Hepatocyte (in vitro differentiated cells): Measurements from ENCODE around the gene APPL2. TPM values are rescaled to one million over a fixed set of nuclear protein-coding genes. Genes with fewer than 3 reads are reported as not detected.

ENCODE experiments used
- DNase-seq: peaks from one replicate; pipeline ENCODE4 v3.0.0-alpha.2; 2016; ENCODE audit warnings: low spot score
- H2AFZ ChIP-seq: fragments of 200-600 bp; sonication (generic); 2 replicates; pipeline ENCODE4 v1.6.0; 2016; ENCODE audit warnings: antibody characterized with exemption, mild to moderate bottlenecking
- H3K27ac ChIP-seq: fragments of 200-600 bp; sonication (generic); 2 replicates; pipeline ENCODE4 v1.5.1; 2016; ENCODE audit warnings: mild to moderate bottlenecking
- H3K27me3 ChIP-seq: fragments of 200-600 bp; sonication (generic); 2 replicates; pipeline ENCODE4 v1.6.1; 2016
- H3K36me3 ChIP-seq: fragments of 200-600 bp; sonication (generic); replicated peaks from 2 replicates; pipeline ENCODE4 v1.5.1; 2016; ENCODE audit warnings: low read depth; ENCODE audit not compliant: insufficient read depth
- H3K4me1 ChIP-seq: fragments of 200-600 bp; sonication (generic); 2 replicates; pipeline ENCODE4 v1.5.1; 2016; ENCODE audit warnings: mild to moderate bottlenecking, moderate library complexity; ENCODE audit not compliant: insufficient read depth
- H3K4me2 ChIP-seq: fragments of 200-600 bp; sonication (generic); 2 replicates; pipeline ENCODE4 v1.6.0; 2016
- H3K4me3 ChIP-seq: fragments of 200-600 bp; sonication (generic); 2 replicates; pipeline ENCODE4 v1.5.1; 2016; ENCODE audit warnings: mild to moderate bottlenecking
- H3K79me2 ChIP-seq: fragments of 200-600 bp; sonication (generic); 2 replicates; pipeline ENCODE4 v1.6.0; 2017; ENCODE audit warnings: mild to moderate bottlenecking
- H3K9me2 ChIP-seq: fragments of 200-600 bp; sonication (generic); replicated peaks from 2 replicates; pipeline ENCODE4 v1.6.0; 2017; ENCODE audit warnings: mild to moderate bottlenecking; ENCODE audit not compliant: insufficient read depth
- H3K9me3 ChIP-seq: fragments of 200-600 bp; sonication (generic); 2 replicates; pipeline ENCODE4 v1.5.1; 2016; ENCODE audit warnings: low read depth, mild to moderate bottlenecking
- H4K20me1 ChIP-seq: fragments of 200-600 bp; sonication (generic); 2 replicates; pipeline ENCODE4 v1.6.0; 2016; ENCODE audit warnings: mild to moderate bottlenecking; ENCODE audit not compliant: insufficient read depth, poor library complexity, severe bottlenecking
- EZH2 ChIP-seq: fragments of 200-600 bp; sonication (generic); IDR thresholded peaks from 2 replicates; pipeline ENCODE4 v1.6.1; 2016; ENCODE audit warnings: antibody characterized with exemption, mild to moderate bottlenecking, borderline replicate concordance
- EZH2phosphoT487 ChIP-seq: fragments of 200-600 bp; sonication (generic); IDR thresholded peaks from one replicate; pipeline ENCODE4 v1.6.1; 2018; ENCODE audit warnings: antibody characterized with exemption, mild to moderate bottlenecking, low read depth, moderate library complexity; ENCODE audit not compliant: unreplicated experiment, severe bottlenecking
- WGBS: methylation state at CpG from one replicate; pipeline ENCODE4 v1.1.6; 2016; ENCODE audit warnings: low lambda C conversion rate; ENCODE audit errors: missing lambda C conversion rate; 5-methylcytosine and 5-hydroxymethylcytosine counted together
- polyA plus RNA-seq: library from polyadenylated mRNA; unstranded; fragments of >200 nt; fragmentation: Nextera tagmentation; extraction: Ambion mirVana; gene quantifications from 2 replicates; pipeline ENCODE4 v1.2.1, GENCODE V29; 2016
- total RNA-seq: library from RNA; depleted of rRNA; stranded (reverse); fragments of >200 nt; gene quantifications from 2 replicates; pipeline ENCODE4 v1.2.3, GENCODE V29; 2014
- TF ChIP-seq, protein P1 (sequence below): fragments of 200-600 bp; sonication (generic); IDR thresholded peaks from 2 replicates; pipeline ENCODE4 v1.5.1; 2016; ENCODE audit warnings: antibody characterized with exemption, mild to moderate bottlenecking; ENCODE audit not compliant: poor library complexity

APPL2 gene
- total and polyA plus RNA-seq, 2 experiments from 2014 or later = 42.2 to 74.1 TPM

DNA sequence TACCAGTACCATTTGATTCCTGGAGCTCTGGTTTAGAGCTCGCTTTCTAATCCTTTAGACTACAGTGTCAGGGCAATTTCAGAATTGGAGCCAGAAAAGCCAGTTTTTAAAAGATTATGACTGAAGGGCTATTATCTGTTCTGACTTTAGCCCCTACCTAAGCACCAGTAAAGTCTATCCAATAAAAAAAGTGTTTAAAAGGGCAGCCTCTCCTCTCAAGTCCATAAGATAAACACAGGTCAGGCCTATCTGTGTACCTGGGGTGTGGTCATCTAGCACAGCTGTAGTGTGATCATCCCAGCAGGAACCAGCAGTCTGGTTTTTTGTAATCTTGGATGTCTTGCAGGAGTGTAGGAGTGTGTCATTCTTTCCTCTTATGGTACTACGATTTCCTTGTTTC is 6.6 kb downstream of the APPL2 start:
- 59% methylated on average over 2 of the region's 2 CpGs for WGBS
- Histone ChIP-seq H3K27me3 (no peaks in the 10 kb centered on the region), H3K36me3 (no peaks in the 10 kb centered on the region), H3K4me2 (peak overlapping the region; percentile 51), H4K20me1 (no peaks in the 10 kb centered on the region), H3K9me2 (no peaks in the 10 kb centered on the region), H2AFZ (no peak overlapping the region), H3K4me1 (peaks cover 53% of the 10 kb centered on the region), H3K4me3 (no peak overlapping the region), H3K79me2 (peaks cover 92% of the 10 kb centered on the region), H3K9me3 (no peaks in the 10 kb centered on the region), H3K27ac (peak overlapping the region; percentile 90)
- peak; percentile 57 for DNase-seq
- TF ChIP-seq EZH2 (no peak), EZH2phosphoT487 (no peak)
- TF ChIP-seq, protein P1, sequence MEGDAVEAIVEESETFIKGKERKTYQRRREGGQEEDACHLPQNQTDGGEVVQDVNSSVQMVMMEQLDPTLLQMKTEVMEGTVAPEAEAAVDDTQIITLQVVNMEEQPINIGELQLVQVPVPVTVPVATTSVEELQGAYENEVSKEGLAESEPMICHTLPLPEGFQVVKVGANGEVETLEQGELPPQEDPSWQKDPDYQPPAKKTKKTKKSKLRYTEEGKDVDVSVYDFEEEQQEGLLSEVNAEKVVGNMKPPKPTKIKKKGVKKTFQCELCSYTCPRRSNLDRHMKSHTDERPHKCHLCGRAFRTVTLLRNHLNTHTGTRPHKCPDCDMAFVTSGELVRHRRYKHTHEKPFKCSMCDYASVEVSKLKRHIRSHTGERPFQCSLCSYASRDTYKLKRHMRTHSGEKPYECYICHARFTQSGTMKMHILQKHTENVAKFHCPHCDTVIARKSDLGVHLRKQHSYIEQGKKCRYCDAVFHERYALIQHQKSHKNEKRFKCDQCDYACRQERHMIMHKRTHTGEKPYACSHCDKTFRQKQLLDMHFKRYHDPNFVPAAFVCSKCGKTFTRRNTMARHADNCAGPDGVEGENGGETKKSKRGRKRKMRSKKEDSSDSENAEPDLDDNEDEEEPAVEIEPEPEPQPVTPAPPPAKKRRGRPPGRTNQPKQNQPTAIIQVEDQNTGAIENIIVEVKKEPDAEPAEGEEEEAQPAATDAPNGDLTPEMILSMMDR = no peak

DNA sequence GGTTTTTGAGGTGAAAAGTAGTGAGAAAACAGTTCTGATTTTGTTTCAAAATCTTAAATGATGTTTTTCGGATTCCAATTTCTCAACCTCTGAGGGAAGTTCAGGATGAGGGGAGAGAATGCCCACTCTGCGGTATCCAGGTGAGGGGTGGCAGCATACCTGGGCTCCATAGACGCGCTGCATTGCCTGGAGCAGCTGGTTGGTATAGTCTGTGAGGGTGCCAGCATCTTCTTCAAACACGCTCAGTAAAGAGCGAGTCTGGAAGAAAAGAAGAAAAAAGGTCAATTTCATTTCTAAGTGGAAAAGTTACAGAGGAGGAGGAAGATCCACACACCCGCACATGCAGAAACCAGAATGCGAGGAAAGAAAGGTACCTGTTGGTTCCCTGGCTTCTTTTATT is 7.0 kb downstream of the APPL2 start:
- no peaks in the 10 kb centered on the region for H3K27me3 ChIP-seq
- H3K36me3 ChIP-seq = no peaks in the 10 kb centered on the region
- H3K4me3 ChIP-seq = no peak overlapping the region
- no peaks in the 10 kb centered on the region for H4K20me1 ChIP-seq
- peaks cover 92% of the 10 kb centered on the region for H3K79me2 ChIP-seq
- no peak for DNase-seq
- TF ChIP-seq, protein P1 = no peak
- no peak for TF ChIP-seq EZH2phosphoT487
- TF ChIP-seq EZH2 = no peak
- peak overlapping the region; percentile 38 for H3K4me2 ChIP-seq
- H2AFZ ChIP-seq = no peak overlapping the region
- no peaks in the 10 kb centered on the region for H3K9me3 ChIP-seq
- peak overlapping the region; percentile 76 for H3K27ac ChIP-seq
- WGBS = 90% methylated on average over 8 of the region's 8 CpGs
- peaks cover 53% of the 10 kb centered on the region for H3K4me1 ChIP-seq
- H3K9me2 ChIP-seq = no peaks in the 10 kb centered on the region

DNA sequence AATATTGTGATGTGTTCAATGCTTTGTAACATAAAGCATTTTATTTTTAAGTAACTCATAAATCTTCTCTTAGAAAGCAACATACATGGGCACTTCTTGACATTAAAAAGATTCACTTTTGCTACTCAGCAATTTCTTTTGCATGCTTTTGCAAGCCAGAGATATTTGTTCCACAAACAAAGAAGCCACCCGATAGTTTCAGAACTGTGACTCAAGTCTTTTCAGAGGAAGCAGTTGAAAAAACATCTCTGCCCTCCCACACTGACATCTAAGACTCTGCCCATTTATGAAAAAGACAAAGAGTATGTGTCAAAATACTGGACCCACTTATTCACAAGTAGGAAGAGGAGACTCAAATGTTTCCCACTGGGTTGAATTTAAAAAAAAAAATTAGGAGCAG is 7.5 kb downstream of the APPL2 start:
- no peak for DNase-seq
- Histone ChIP-seq H2AFZ (no peak overlapping the region), H3K4me2 (peak overlapping the region; percentile 38), H3K27ac (peak overlapping the region; percentile 76), H3K4me3 (no peak overlapping the region), H3K79me2 (peaks cover 92% of the 10 kb centered on the region), H3K9me3 (no peaks in the 10 kb centered on the region), H3K9me2 (no peaks in the 10 kb centered on the region), H3K27me3 (no peaks in the 10 kb centered on the region), H3K36me3 (no peaks in the 10 kb centered on the region), H4K20me1 (no peaks in the 10 kb centered on the region), H3K4me1 (peaks cover 53% of the 10 kb centered on the region)
- TF ChIP-seq, protein P1 = no peak
- TF ChIP-seq EZH2 = no peak
- TF ChIP-seq EZH2phosphoT487 = no peak
- WGBS = 58% methylated on average over 1 of the region's 1 CpG

DNA sequence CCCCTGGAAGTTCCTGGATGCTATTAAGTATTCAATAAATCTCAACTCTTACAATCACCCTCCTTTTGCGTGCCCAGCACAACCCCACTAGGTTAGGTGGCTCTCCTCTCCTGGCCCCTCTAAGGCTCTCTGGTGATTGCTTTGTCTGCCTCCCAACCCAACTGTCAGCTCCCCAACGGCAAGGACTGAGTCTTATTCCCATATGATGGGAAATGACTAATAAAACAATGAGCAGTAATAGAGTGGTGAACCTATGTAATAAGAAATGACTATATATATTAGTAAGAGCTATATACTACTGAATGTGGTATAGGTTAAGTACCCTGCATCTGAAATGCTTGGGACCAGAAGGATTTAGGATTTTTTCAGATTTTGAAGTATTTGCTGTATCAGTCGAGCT is 8.1 kb downstream of the APPL2 start:
- 97% methylated on average over 3 of the region's 3 CpGs for WGBS
- no peaks in the 10 kb centered on the region for H3K36me3 ChIP-seq
- H3K4me2 ChIP-seq = no peak overlapping the region
- no peak for TF ChIP-seq EZH2
- TF ChIP-seq EZH2phosphoT487 = no peak
- TF ChIP-seq, protein P1 = no peak
- peaks cover 51% of the 10 kb centered on the region for H3K4me1 ChIP-seq
- DNase-seq = no peak
- no peak overlapping the region for H2AFZ ChIP-seq
- H3K27ac ChIP-seq = peak overlapping the region; percentile 76
- H4K20me1 ChIP-seq = no peaks in the 10 kb centered on the region
- no peaks in the 10 kb centered on the region for H3K27me3 ChIP-seq
- no peaks in the 10 kb centered on the region for H3K9me2 ChIP-seq
- H3K79me2 ChIP-seq = peaks cover 90% of the 10 kb centered on the region
- no peaks in the 10 kb centered on the region for H3K9me3 ChIP-seq
- no peak overlapping the region for H3K4me3 ChIP-seq
